ENCODE results near the gene OR12D3. TPM values are rescaled to one million over a fixed set of nuclear protein-coding genes. Genes with fewer than 3 reads are reported as not detected.
"Not testable (repeated sequence)": the region's sequence is repeated elsewhere in the genome, so short reads cannot be mapped to it uniquely, and the experiment has no call there.

OR12D3 gene
- polyA plus RNA-seq, 1 donor: not detected

GRCh38 chr6:29355603-29356002 lies 19.5 kb downstream of the OR12D3 start:
- no peak for DNase-seq
- Histone ChIP-seq H3K4me3 (ENCODE audit: low read length) (no peak overlapping the region), H3K4me1 (ENCODE audit: control insufficient read depth, insufficient read depth, low read length) (no peaks in the 10 kb centered on the region), H3K27ac (ENCODE audit: low read length) (no peak overlapping the region), H3K9me3 (ENCODE audit: control insufficient read depth, low read depth, low read length) (no peaks in the 10 kb centered on the region), H3K36me3 (ENCODE audit: control insufficient read depth, insufficient read depth, low read length) (no peaks in the 10 kb centered on the region), H3K27me3 (ENCODE audit: control insufficient read depth, insufficient read depth, low read length) (no peaks in the 10 kb centered on the region)
- no CpG with 5 or more reads among the region's 1 CpG for WGBS (ENCODE audit: insufficient coverage, low lambda C conversion rate)

- DNase-seq: no peak
- H3K36me3 ChIP-seq (ENCODE audit: control insufficient read depth, insufficient read depth, low read length): no peaks in the 10 kb centered on the region
- no peaks in the 10 kb centered on the region for H3K4me1 ChIP-seq (ENCODE audit: control insufficient read depth, insufficient read depth, low read length)
- no peaks in the 10 kb centered on the region for H3K9me3 ChIP-seq (ENCODE audit: control insufficient read depth, low read depth, low read length)
- H3K27ac ChIP-seq (ENCODE audit: low read length): no peak overlapping the region
- no peaks in the 10 kb centered on the region for H3K27me3 ChIP-seq (ENCODE audit: control insufficient read depth, insufficient read depth, low read length)
- no peak overlapping the region for H3K4me3 ChIP-seq (ENCODE audit: low read length)
Observed at GRCh38 chr6:29354980-29355379, 20.1 kb downstream of the OR12D3 start.

GRCh38 chr6:29349348-29349747 lies 25.7 kb downstream of the OR12D3 start:
- not testable (repeated sequence) for H3K9me3 ChIP-seq (ENCODE audit: control insufficient read depth, low read depth, low read length); H3K36me3 ChIP-seq (ENCODE audit: control insufficient read depth, insufficient read depth, low read length); H3K27ac ChIP-seq (ENCODE audit: low read length); H3K4me1 ChIP-seq (ENCODE audit: control insufficient read depth, insufficient read depth, low read length); H3K27me3 ChIP-seq (ENCODE audit: control insufficient read depth, insufficient read depth, low read length); DNase-seq; H3K4me3 ChIP-seq (ENCODE audit: low read length)
- WGBS (ENCODE audit: insufficient coverage, low lambda C conversion rate): no CpG with 5 or more reads among the region's 3 CpGs

- Histone ChIP-seq H3K4me3 (ENCODE audit: low read length) (no peak overlapping the region), H3K4me1 (ENCODE audit: control insufficient read depth, insufficient read depth, low read length) (no peaks in the 10 kb centered on the region), H3K27me3 (ENCODE audit: control insufficient read depth, insufficient read depth, low read length) (no peaks in the 10 kb centered on the region), H3K36me3 (ENCODE audit: control insufficient read depth, insufficient read depth, low read length) (no peaks in the 10 kb centered on the region), H3K9me3 (ENCODE audit: control insufficient read depth, low read depth, low read length) (no peaks in the 10 kb centered on the region), H3K27ac (ENCODE audit: low read length) (no peak overlapping the region)
- WGBS (ENCODE audit: insufficient coverage, low lambda C conversion rate): 77% methylated on average over 2 of the region's 3 CpGs
- no peak for DNase-seq
Observed at GRCh38 chr6:29345380-29345779, 29.7 kb downstream of the OR12D3 start.

- Histone ChIP-seq H3K36me3 (ENCODE audit: control insufficient read depth, insufficient read depth, low read length) (no peaks in the 10 kb centered on the region), H3K27ac (ENCODE audit: low read length) (no peak overlapping the region), H3K4me1 (ENCODE audit: control insufficient read depth, insufficient read depth, low read length) (no peaks in the 10 kb centered on the region), H3K27me3 (ENCODE audit: control insufficient read depth, insufficient read depth, low read length) (no peaks in the 10 kb centered on the region), H3K4me3 (ENCODE audit: low read length) (no peak overlapping the region), H3K9me3 (ENCODE audit: control insufficient read depth, low read depth, low read length) (no peaks in the 10 kb centered on the region)
- WGBS (ENCODE audit: insufficient coverage, low lambda C conversion rate): 100% methylated on average over 1 of the region's 2 CpGs
- DNase-seq: no peak
Observed at GRCh38 chr6:29336269-29336668, 38.8 kb downstream of the OR12D3 start.

- Histone ChIP-seq H3K27me3 (ENCODE audit: control insufficient read depth, insufficient read depth, low read length) (no peaks in the 10 kb centered on the region), H3K4me1 (ENCODE audit: control insufficient read depth, insufficient read depth, low read length) (no peaks in the 10 kb centered on the region), H3K36me3 (ENCODE audit: control insufficient read depth, insufficient read depth, low read length) (no peaks in the 10 kb centered on the region), H3K9me3 (ENCODE audit: control insufficient read depth, low read depth, low read length) (no peaks in the 10 kb centered on the region), H3K27ac (ENCODE audit: low read length) (no peak overlapping the region), H3K4me3 (ENCODE audit: low read length) (no peak overlapping the region)
- DNase-seq: no peak
Observed at GRCh38 chr6:29332676-29333075, 42.4 kb downstream of the OR12D3 start.

GRCh38 chr6:29325777-29326176 lies 49.3 kb downstream of the OR12D3 start:
- no peaks in the 10 kb centered on the region for H3K4me1 ChIP-seq (ENCODE audit: control insufficient read depth, insufficient read depth, low read length)
- H3K4me3 ChIP-seq (ENCODE audit: low read length): no peak overlapping the region
- DNase-seq: no peak
- no peaks in the 10 kb centered on the region for H3K9me3 ChIP-seq (ENCODE audit: control insufficient read depth, low read depth, low read length)
- 50% methylated on average over 1 of the region's 4 CpGs for WGBS (ENCODE audit: insufficient coverage, low lambda C conversion rate)
- no peaks in the 10 kb centered on the region for H3K27me3 ChIP-seq (ENCODE audit: control insufficient read depth, insufficient read depth, low read length)
- H3K27ac ChIP-seq (ENCODE audit: low read length): no peak overlapping the region
- H3K36me3 ChIP-seq (ENCODE audit: control insufficient read depth, insufficient read depth, low read length): no peaks in the 10 kb centered on the region

Other genes starting within 250 kb of the OR12D3 start
- not detected for gene OR2J2, start 204.4 kb downstream of the OR12D3 start, polyA plus RNA-seq
- not detected for gene OR14J1, start 73.6 kb downstream of the OR12D3 start, polyA plus RNA-seq
- gene OR5V1, start 6.4 kb downstream of the OR12D3 start, polyA plus RNA-seq: not detected
- gene OR12D2, start 20.3 kb upstream of the OR12D3 start, polyA plus RNA-seq: not detected
- gene OR12D1, start 39.6 kb upstream of the OR12D3 start, polyA plus RNA-seq: not detected
- not detected for gene OR10C1, start 64.0 kb upstream of the OR12D3 start, polyA plus RNA-seq
- not detected for gene OR11A1, start 81.8 kb upstream of the OR12D3 start, polyA plus RNA-seq
- not detected for gene OR2H1, start 81.9 kb upstream of the OR12D3 start, polyA plus RNA-seq
- gene MAS1L, start 112.7 kb upstream of the OR12D3 start, polyA plus RNA-seq: not detected
- gene UBD, start 184.4 kb upstream of the OR12D3 start, polyA plus RNA-seq: 8.1 TPM
- 0.03 TPM for gene OR2H2, start 209.8 kb upstream of the OR12D3 start, polyA plus RNA-seq

Measured in large intestine (tissue), 3 donors.